GM21447 (cell line): ENCODE data around the gene CFAP54.
A peak's percentile ranks its signal among the peaks of the same experiment; 100 is the strongest.
"Not testable (repeated sequence)": the region's sequence is repeated elsewhere in the genome, so short reads cannot be mapped to it uniquely, and the experiment has no call there.

ENCODE experiments used
- ATAC-seq: cut with Tn5 transposase; IDR thresholded peaks from one replicate; pipeline ENCODE4 v1.9.1; 2021; ENCODE audit not compliant: unreplicated experiment

Gene CFAP54

DNA sequence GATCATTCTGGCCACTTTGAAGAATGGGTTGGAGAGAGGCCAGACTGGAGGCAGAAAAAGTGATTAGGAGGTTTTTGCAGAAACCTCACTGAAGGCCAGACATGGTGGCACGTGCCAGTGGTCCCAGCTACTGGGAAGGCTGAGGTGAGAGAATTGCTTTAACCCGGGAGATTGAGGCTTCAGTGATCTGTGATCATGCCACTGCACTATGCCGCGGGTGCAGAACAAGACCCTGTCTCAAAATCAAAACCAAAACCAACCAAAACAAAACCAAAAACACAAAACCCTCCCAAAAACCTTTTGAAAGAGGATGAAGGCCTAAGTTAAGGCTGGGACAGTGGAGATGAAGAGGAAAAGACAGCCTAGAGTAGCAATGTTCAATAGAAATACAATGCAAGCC, 15.2 kb upstream of the CFAP54 start:
- ATAC-seq, result no peak

DNA sequence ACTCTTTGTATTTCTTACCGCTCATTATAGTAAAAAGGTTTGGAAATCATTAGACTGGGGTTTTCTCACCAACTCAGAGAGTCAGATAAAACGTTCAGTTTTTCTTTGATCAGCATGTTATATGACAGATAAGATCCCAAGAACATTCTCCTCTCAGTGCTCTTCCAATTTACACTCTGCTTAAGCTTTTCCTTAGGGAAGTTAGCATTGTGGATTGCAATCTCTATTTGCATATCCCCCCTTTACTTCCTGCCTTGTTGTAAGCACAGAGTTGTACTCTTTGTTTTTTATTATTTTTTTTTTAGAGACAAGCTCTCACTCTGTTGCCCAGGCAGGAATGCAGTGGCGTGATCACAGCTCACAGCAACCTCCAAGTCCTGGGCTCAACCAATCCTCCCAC, 11.4 kb upstream of the CFAP54 start:
- no peak for ATAC-seq

DNA sequence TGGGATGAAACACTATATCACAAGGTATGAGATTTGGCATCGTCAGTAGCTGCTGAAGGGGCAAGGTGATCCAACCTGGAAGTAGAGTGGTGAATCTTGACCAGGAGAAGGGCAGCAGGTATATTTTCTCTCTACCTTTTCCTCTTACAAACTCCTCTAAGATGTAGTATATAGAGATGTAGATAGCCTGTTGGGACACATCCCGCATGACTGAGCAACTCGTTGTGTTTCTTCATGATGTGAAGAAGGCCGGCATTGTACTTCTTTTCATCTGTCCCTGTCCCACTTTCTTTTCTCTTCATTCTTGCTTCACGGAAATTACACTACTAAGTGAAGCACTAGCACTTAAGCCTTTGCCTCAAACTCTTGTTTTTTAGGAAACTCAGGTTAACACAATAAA, 7.3 kb upstream of the CFAP54 start:
- ATAC-seq, result no peak

DNA sequence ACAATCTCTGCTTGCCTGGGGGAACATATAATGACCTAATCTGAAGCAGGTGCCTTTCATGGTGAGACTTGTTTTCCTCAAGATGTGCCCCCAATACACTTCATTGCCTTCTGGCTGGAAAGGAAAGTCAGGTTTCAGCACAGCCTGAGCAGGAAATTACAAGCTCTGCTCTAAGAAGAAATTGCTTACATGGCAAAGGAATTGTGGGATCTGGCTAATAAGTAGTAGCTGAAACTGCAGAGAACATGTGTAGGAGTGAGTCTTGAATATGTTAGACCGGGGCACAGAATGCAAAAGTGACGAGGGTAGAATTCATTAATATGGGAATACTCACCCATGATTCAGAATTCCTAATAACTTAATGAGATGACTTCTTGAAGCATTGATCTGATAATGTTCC, 6.3 kb upstream of the CFAP54 start:
- ATAC-seq, result no peak

DNA sequence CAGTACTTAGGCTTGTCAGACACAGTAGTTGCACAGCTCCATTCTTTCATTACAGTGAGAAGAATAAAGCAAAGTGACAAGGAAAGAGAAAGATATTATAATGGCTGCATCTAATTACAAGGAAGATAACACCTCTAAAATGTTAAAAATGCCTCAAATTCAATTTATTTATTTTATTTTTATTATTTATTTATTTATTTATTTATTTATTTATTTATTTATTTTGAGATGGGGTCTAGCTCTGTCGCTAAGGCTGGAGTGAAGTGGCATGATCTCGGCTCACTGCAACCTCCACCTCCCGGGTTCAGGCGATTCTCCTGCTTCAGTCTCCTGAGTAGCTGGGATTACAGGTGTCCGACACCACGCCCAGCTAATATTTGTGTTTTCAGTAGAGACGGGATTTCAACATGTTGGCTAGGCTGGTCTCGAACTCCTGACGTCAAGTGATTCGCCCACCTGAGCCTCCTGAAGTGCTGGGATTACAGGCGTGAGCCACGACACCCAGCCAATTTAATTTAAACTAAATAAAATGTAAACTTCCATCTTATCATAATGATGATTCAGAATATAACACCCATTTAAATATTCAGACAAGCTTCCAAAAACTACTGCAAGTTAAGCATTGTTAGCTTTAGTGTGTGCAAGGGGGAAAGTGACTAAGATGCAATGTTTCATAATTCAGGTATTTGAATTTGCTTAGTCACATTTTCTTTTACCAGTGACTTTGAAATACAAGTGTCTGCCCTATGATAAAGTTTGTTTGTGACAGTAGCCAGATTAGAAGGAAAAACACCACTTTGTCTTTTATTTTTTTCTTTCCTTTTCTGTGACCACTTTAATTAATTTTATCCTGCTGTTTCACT, 2.4 kb upstream of the CFAP54 start:
- ATAC-seq, result no peak

DNA sequence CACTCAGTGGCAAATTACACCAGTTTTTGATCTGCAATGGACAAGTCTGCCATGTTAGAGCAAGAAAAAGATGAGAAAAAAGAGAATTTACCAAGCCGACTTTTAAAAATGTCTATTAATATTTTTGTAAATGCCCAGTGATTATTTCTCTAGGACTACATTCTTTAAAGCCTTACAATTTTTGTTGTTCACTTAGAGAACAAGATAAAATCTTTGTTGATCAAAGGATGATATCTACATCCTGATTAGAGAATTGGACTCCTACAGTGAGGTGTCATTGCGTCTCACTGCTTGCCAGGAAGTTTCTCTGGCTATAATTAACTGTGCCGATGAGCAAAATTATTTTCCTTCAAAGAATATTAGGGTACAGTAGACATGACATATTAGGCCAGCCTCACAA, 1.7 kb upstream of the CFAP54 start:
- ATAC-seq, result no peak

DNA sequence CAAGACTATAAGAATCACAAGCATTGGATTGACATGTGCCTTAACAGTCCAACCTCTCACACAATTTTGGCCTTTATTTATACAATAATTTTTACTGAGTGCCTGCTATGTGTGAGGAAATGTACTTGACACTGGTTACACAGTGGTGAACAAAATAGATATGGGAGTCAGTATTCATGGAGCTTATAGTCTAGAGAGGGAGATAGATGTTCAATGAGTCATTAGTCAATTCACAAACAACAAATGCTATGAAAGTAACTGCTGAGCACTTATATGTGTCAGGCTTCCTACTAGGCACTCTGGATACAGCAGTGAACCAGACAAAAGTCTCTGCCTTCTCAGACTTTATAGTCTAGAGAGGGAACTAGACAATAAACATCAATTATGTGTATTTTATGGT, 3.7 kb downstream of the CFAP54 start:
- ATAC-seq, result no peak

DNA sequence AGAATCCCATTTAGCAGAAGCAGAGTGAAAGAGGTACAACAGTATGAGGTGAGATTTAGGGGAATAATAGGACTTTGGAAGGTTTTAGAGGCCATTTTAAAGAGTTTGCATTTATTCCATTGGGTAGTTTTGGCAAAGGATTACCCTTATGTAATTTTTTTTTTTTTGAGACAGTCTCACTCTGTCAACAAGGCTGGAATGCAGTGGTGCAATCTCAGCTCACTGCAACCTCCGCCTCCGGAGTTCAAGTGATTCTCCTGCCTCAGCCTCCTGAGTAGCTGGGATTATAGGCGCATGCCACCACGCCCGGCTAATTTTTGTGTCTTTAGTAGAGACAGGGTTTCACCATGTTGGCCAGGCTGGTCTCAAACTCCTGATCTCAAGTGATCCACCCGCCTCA, 4.8 kb downstream of the CFAP54 start:
- not testable (repeated sequence) for ATAC-seq

DNA sequence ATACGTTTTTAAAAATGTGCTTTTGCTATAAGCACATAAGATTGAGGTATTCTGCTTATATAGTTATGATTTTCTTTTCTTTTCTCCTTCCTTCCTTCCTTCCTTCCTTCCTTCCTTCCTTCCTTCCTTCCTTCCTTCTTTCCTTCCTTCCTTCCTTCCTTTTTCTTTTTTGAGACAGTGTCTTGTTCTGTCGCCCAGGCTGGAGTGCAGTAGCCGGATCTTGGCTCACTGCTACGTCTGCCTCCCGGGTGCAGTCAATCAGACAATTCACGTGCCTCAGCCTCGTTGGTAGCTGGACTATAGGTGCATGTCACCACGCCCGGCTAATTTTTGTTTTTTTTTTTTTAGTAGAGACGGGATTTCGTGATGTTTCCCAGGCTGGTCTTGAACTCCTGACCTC, 5.8 kb downstream of the CFAP54 start:
- no peak for ATAC-seq

DNA sequence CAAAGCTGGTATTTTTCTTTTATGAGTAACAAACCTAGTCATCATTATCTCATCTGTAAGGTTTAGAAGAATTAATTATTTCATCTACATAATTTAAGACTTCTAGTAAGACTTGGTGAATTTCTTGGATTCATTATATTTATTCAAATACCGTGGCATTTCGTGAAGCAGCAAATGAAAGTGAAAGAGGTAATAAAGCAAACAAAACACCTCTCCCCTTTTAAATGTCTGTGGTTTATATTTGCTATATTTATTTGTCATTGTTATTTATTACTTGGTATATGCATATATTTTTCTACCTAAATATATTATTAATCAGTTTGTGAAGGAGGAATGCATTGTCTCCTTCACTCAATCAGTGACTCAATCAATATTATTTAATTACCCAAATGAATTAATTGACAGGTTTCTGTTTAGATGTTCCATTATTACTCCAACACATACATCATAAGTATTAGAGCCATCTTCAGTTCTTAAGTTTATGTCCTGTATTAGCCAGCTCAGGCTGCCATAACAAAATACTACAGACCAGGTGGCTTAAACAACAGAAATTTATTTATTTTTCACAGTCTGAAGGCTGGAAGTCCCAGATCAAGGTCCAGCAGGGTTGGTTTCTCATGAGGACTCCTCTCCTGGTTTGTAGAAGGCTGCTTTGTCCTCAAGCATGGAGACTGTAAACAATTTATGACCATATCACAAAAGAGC, 6.6 kb downstream of the CFAP54 start:
- ATAC-seq, result no peak

DNA sequence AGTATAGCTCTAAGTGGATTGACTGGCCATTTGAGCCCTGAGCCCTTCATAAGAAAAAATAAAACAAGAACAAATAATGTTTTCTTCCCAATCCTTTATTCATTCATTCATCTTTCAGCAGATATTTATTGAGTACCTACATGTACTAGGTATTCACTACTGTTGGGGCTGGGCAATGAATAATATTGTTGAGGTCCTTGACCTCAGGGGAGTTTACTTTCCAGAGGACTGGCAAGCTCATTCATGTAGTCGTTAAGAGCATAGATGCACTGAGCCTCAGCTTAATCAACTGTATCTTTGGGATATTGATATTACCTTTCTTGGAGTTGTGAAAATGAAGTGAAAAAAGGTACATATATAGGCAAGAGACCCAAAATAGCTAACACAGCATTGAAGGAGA, 7.6 kb downstream of the CFAP54 start:
- no peak for ATAC-seq

DNA sequence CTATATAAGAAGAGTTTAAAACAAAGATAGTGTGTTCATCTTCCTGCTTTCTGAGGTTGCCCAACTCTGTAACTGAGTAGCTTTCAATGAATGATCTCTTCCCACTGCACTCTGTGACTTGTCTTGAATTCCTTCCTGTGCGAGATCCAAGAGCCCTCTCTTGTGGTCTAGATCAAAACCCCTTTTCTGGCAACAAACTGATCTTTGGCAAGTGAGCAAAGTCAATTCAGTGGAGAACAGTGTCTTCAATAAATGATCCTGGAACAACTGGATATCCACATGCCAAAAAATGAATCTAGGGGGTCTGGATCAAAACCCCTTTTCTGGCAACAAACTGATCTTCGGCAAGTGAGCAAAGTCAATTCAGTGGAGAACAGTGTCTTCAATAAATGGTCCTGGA, 8.5 kb downstream of the CFAP54 start:
- no peak for ATAC-seq

DNA sequence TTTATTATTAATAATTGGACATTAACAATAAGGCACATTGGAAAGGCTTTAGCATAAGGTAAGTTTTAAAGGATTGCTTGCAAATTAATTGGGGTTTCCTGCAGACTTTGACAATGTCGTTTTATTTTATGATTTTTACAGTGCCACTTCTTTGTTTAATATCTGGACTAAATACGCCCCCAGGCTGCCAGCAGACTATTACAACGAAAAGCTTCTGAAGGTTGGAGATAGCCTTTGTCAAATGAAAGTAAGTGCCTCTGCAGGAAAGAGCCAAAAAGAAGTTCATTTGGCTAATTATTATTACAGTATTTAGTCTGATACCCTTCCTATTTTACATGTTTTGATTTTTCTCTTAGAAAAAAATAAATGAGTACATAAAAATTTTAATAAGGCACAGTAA, 11.3 kb downstream of the CFAP54 start:
- ATAC-seq, result no peak

DNA sequence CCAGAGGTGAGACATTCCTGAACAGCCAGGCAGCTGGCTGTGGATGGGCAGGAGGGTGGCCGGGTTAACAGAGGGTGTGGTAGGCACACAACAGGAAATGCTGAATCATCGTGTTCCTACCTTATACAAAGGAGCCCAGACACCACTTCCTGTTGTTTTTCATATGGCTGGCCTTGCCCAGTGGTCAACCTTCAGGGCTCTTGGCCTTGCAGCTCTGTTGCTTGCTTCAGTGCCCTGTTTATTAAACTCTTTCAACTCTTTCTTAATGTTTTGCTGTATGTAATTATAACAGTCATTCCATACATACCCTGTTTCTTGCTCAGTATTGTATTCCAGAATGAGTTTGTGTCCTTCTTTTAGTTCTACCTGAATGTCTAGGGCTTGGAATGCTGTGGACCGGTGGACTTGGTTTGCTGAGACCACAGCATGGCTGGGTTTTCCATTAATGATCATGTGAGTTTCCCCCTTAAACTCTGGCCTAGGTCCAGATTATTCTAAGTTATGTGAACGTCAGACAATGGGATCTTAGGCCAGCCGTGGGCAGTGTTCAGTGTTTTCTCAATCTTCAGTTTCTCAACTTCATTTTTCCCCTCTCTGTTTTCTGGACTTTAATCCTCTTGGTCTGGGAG, 11.9 kb downstream of the CFAP54 start:
- peak; percentile 85 for ATAC-seq

DNA sequence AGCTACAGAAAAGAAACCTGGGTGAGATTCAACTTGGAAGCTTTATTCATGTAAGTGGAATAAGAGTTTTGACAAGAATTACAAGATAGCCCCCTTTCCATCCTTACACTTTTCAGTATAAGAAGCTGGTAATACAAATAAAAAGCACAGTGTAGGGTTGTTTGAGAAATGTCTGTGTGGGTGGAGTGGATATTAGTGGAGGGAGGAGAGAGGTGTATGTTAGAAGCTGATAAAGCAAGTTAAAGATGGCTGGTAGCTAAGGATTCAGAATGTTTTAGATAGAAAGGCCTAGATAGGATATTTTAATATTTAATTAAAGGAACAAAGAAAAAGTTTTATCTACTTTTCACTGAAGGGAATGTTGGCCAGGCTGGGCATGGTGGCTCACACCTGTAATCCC, 12.5 kb downstream of the CFAP54 start:
- no peak for ATAC-seq

DNA sequence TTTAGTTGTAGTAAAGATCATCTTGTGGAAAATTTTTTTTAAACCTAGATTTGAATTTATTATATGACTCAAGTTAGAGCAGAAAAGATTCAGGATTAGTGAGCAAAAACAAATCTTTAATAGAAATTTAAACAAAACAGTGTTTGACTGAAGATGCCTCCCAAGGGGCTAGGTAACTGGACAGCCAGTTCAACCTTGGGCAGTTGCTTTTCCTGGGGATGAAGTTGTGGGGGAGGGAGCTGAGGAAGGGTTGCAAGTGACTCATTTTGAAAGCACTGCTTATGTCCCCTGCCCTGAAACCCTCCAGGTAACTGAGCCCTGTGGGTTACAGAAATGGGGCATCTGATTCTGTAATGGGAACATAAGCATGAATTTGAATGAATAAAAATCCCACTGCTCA, 13.1 kb downstream of the CFAP54 start:
- peak; percentile 62 for ATAC-seq

DNA sequence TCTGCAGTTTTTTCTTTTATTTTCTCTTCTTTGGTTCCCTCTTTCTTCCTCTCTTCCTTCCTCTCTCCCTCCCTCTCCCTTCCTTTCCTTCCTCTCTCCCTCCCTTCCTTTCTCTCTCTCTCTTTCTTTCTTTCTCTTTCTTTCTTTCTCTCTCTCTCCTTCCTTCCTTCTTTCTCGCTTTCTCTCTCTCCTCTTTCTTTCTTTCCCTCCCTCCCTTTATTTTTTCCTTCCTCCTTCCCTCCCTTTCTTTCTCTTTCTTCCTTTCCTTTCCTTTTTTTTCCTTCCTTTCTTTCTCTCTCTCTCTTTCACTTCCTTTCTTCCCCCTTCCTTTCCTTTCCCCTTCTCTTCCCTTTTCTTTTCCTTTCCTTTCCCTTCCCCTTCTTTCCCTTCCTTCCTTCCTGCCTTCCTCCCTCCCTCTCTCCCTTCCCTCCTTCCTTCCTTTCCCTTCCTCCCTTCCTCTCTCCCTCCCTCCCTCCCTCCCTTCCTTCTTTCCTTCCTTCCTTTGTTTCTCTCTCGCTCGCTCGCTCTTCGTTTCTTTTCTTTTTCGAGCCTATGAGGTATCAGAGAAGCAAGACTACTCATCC, 13.7 kb downstream of the CFAP54 start:
- ATAC-seq, result no peak

DNA sequence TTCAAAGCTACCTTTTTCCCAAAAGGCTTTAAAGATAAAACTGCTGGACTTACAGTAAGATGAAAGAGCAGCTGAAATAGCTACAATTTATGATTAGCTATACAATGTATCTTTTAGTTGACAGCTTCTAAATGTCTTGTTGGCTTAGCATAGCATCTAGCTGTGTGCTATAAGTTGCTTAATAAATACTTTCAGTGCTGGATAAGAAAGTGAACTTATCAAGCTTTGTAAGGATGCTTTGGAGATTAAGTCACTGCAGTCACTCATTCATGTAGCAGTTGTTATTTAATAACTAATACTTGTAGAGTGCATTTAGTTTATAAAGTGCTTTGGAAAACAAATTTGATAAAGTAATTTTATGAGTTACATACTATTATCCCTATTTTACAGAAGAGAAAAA, 14.6 kb downstream of the CFAP54 start:
- no peak for ATAC-seq

DNA sequence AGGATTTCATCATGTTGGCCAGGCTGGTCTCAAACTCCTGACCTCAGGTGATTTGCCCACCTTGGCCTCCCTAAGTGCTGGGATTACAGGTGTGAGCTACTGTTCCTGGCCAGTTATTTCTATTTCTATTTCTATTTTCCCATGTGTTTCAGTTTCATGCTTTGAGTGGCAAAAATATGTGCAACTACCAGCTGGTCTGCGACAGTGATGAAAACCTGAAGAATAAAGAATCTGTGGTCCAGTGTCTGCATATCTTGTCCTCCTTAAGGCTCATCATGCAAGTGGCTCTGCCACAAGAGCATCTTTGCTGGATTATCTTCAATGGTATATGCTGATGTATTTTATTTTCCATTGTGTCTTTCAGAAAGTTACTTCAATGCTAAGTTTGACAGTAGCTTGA, 17.4 kb downstream of the CFAP54 start:
- ATAC-seq, result no peak

DNA sequence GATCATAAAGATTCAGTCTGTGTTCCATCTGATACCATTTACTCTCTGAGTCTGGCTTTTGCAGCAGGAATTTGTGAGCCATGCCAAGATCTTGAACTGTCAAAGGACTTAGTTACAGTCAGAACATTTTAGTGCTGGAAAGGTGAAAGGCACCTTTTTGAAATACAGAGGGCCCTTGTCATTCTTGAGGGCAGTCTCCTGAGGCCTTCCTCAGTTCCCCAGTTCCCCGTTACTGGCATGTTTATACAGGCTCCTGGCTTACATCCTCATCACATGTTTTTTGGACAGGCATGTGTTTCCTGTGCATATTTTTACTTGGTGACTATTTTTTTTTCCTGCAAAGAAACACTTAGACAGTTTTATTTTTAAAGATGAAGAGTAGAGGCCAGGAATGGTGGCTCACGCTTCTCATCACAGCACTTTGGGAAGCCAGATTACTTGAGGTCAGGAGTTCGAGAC, 21.0 kb downstream of the CFAP54 start:
- no peak for ATAC-seq

DNA sequence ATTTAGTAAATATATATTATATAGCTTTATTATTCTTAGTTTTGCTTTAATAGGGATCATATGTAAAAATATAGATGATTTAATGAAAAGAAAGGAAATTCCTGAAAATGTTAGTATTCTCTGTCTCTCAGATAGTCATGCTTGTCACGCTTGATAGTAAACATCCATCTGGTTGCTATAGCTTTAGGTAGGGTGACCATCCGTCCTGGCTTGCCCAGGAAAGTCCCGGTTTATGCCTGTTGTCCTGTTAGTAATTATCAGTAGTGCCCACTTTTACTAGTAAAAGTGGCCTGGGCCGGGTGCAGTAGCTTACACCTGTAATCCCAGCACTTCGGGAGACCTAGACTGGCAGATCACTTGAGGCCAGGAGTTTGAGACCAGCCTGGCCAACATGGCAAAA, 23.8 kb downstream of the CFAP54 start:
- ATAC-seq, result no peak

DNA sequence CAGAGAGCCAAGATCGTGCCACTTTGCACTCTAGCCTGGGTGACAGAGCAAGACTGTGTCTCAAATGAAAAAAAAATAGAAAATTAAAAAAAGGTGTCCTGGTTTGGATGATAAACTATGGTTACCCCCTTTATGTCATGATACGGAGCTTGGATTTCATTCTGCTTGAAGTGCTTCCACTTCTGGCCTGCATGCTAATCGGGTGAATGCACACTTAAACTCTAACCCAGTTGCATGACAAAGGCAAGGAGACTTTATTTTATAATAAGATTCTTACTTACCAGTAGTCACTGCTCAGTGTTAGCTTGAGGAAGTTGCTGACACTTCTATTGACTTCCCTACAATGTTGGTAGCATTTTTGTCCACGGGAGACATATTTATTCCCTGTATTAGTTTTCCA, 24.3 kb downstream of the CFAP54 start:
- ATAC-seq, result no peak
